ENCODE results near the gene EGFLAM. TPM values are rescaled to one million over a fixed set of nuclear protein-coding genes. Genes with fewer than 3 reads are reported as not detected.

Gene EGFLAM
- total and polyA plus RNA-seq, 11 donors, result 4.7 to 19.4 (median 8.0) TPM

GRCh38 chr5:38445374-38446028 is 187.1 kb downstream of the EGFLAM start:
- Histone ChIP-seq H3K4me1 (peaks cover 0 to 33% (median 4%) of the 10 kb centered on the region in 12 donors), H3K27me3 (peaks cover 0 to 73% (median 0%) of the 10 kb centered on the region in 9 donors), H3K9me3 (no peaks in the 10 kb centered on the region), H3K27ac (peak overlapping the region in 10 of 12 donors; percentile 10 to 73 (median 53)), H3K36me3 (no peaks in the 10 kb centered on the region), H3K4me3 (peak overlapping the region in 9 of 12 donors; percentile 31 to 52 (median 41))
- DNase-seq (peak in 2 of 5 donors; percentile 20 to 45), ATAC-seq (peak in 3 of 4 donors; percentile 7 to 29 (median 17))
- 65 to 69% (median 69%) methylated on average over 16 to 24 of the region's 24 CpGs for WGBS, 4 donors
- intact Hi-C loops (cut with DNase I), result loop anchor here in 6 of 10 donors (10.0 kb wide), 4 partner anchors 69 to 629 kb away; partner anchors contain the start of genes LIFR (in 2 of the 6) and RICTOR (in 1 of the 6)
- TF ChIP-seq POLR2A (IDR thresholded peaks at IDR 0.05), result no peak
- TF ChIP-seq, protein P1, sequence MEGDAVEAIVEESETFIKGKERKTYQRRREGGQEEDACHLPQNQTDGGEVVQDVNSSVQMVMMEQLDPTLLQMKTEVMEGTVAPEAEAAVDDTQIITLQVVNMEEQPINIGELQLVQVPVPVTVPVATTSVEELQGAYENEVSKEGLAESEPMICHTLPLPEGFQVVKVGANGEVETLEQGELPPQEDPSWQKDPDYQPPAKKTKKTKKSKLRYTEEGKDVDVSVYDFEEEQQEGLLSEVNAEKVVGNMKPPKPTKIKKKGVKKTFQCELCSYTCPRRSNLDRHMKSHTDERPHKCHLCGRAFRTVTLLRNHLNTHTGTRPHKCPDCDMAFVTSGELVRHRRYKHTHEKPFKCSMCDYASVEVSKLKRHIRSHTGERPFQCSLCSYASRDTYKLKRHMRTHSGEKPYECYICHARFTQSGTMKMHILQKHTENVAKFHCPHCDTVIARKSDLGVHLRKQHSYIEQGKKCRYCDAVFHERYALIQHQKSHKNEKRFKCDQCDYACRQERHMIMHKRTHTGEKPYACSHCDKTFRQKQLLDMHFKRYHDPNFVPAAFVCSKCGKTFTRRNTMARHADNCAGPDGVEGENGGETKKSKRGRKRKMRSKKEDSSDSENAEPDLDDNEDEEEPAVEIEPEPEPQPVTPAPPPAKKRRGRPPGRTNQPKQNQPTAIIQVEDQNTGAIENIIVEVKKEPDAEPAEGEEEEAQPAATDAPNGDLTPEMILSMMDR (IDR thresholded peaks at IDR 0.05), result no peak

GRCh38 chr5:38446029-38446522 is 187.7 kb downstream of the EGFLAM start:
- DNase-seq (peak in 1 of 5 donors; percentile 34), ATAC-seq (no peak)
- TF ChIP-seq POLR2A (IDR thresholded peaks at IDR 0.05), result no peak
- TF ChIP-seq, protein P1 (IDR thresholded peaks at IDR 0.05), result no peak
- Histone ChIP-seq H3K9me3 (no peaks in the 10 kb centered on the region), H3K4me1 (peaks cover 0 to 39% (median 6%) of the 10 kb centered on the region in 12 donors), H3K36me3 (no peaks in the 10 kb centered on the region), H3K27ac (peak overlapping the region in 10 of 12 donors; percentile 10 to 73 (median 53)), H3K4me3 (peak overlapping the region in 10 of 12 donors; percentile 13 to 52 (median 38)), H3K27me3 (peaks cover 0 to 73% (median 0%) of the 10 kb centered on the region in 9 donors)
- intact Hi-C loops (cut with DNase I), result loop anchor here in 6 of 10 donors (10.0 kb wide), 4 partner anchors 69 to 629 kb away; partner anchors contain the start of genes LIFR (in 2 of the 6) and RICTOR (in 1 of the 6)
- 70 to 84% (median 77%) methylated on average over 19 to 21 of the region's 21 CpGs for WGBS, 4 donors

DNA sequence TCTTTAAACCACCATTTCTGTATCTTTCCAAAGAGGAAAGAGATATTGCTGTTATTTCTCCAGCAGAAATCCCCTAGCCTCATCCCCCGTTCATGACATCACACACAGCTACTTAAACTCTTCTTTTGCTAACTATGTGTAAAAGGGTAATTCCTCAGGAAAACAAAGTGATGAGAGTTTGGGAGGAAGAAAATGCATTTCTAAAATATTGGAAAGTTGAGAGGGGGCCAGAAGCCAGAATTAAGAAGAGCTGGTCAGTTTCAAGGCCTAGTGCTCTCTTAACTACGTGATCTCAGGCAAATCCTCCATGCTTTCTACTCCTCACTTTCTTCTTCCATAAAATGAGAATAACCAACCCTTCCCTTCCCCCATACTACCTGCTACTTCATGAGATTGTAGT is 188.7 kb downstream of the EGFLAM start:
- peaks cover 0 to 77% (median 0%) of the 10 kb centered on the region in 9 donors for H3K27me3 ChIP-seq
- no peaks in the 10 kb centered on the region for H3K9me3 ChIP-seq
- H3K4me1 ChIP-seq, result peaks cover 0 to 37% (median 6%) of the 10 kb centered on the region in 12 donors
- no peak overlapping the region for H3K4me3 ChIP-seq
- ATAC-seq, result no peak
- intact Hi-C loops (cut with DNase I), result loop anchor here in 6 of 10 donors (10.0 kb wide), 4 partner anchors 68 to 628 kb away; partner anchors contain the start of genes LIFR (in 2 of the 6) and RICTOR (in 1 of the 6)
- peak overlapping the region in 1 of 12 donors; percentile 9 for H3K27ac ChIP-seq
- DNase-seq, result no peak
- WGBS, 4 donors, result 89 to 97% (median 91%) methylated on average over 2 of the region's 2 CpGs
- no peaks in the 10 kb centered on the region for H3K36me3 ChIP-seq
- TF ChIP-seq, protein P1 (IDR thresholded peaks at IDR 0.05), result no peak
- TF ChIP-seq POLR2A (IDR thresholded peaks at IDR 0.05), result no peak

DNA sequence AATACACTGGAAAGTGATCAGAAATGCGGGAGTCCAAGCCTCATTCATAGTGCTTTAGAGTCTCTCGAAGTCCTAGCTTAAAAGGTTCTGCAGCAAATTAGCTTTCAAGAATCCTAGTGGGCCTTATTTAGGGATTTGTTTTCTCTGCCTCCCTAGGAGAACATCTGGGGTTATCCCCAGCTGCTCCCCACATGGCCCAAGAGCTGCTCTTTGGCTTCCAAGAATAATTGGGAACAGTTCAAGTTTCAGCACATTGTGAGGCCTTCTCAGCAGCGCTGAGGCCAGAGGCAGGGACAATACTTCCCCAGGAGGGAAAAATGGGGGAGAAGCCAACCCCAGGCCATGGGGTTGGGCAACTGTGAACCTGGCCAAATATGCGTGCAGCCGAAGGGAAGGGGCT is 189.4 kb downstream of the EGFLAM start:
- no peak overlapping the region for H3K4me3 ChIP-seq
- peak overlapping the region in 1 of 12 donors; percentile 14 for H3K27ac ChIP-seq
- peaks cover 0 to 83% (median 0%) of the 10 kb centered on the region in 9 donors for H3K27me3 ChIP-seq
- intact Hi-C loops (cut with DNase I), result loop anchor here in 6 of 10 donors (10.0 kb wide), 4 partner anchors 67 to 627 kb away; partner anchors contain the start of genes LIFR (in 2 of the 6) and RICTOR (in 1 of the 6)
- H3K36me3 ChIP-seq, result no peaks in the 10 kb centered on the region
- TF ChIP-seq, protein P1 (IDR thresholded peaks at IDR 0.05), result no peak
- no peak for TF ChIP-seq POLR2A (IDR thresholded peaks at IDR 0.05)
- H3K9me3 ChIP-seq, result no peaks in the 10 kb centered on the region
- peaks cover 0 to 37% (median 6%) of the 10 kb centered on the region in 12 donors for H3K4me1 ChIP-seq
- 58 to 80% (median 65%) methylated on average over 5 of the region's 5 CpGs for WGBS, 4 donors
- DNase-seq, result peak in 2 of 5 donors; percentile 22 to 47
- ATAC-seq, result peak; percentile 22 to 69 (median 58)

All from heart left ventricle (tissue), 16 donors.